Kidney (tissue), 14 donors: ENCODE measurements around the gene FSTL1. TPM values are rescaled to one million over a fixed set of nuclear protein-coding genes. Genes with fewer than 3 reads are reported as not detected.

Source experiments
- DNase-seq, 5 donors: peaks; one replicate each; pipeline ENCODE4 v3.0.0-alpha.2; 2013 to 2020
- FAIRE-seq: peaks from 2 replicates; lab custom pipeline; 2012; peaks lifted over from hg19 to GRCh38; lab: Jason Lieb, UNC
- H3K27ac ChIP-seq, 2 donors: one replicate each; pipeline ENCODE4 v1.7.0; 2013; ENCODE audit warnings: low read depth in 2 of 2, low read length in 2 of 2, inconsistent platforms in 1 of 2
- H3K27me3 ChIP-seq: one replicate; pipeline ENCODE4 v1.7.1; 2013; ENCODE audit warnings: low read length, inconsistent platforms; ENCODE audit not compliant: control insufficient read depth, insufficient read depth
- H3K36me3 ChIP-seq, 3 donors: one replicate each; pipeline versions ENCODE4 v1.7.0 to v1.7.1; 2013; ENCODE audit warnings: low read length in 3 of 3, control low read depth in 1 of 3, inconsistent platforms in 1 of 3; ENCODE audit not compliant: insufficient read depth in 3 of 3, control insufficient read depth in 2 of 3
- H3K4me1 ChIP-seq, 3 donors: one replicate each; pipeline versions ENCODE4 v1.7.0 to v1.7.1; 2013; ENCODE audit warnings: low read length in 3 of 3, inconsistent platforms in 1 of 3, low read depth in 1 of 3; ENCODE audit not compliant: control insufficient read depth in 2 of 3, insufficient read depth in 2 of 3
- H3K4me3 ChIP-seq, 3 donors: one replicate each; pipeline versions ENCODE4 v1.7.0 to v1.8.1; 2013; ENCODE audit warnings: low read length in 3 of 3, control low read depth in 1 of 3, inconsistent platforms in 1 of 3
- H3K9ac ChIP-seq, 3 donors: one replicate each; pipeline versions ENCODE4 v1.7.0 to v1.7.1; 2013; ENCODE audit warnings: low read length in 3 of 3, control low read depth in 1 of 3, inconsistent platforms in 1 of 3
- H3K9me3 ChIP-seq, 3 donors: one replicate each; pipeline versions ENCODE4 v1.7.0 to v1.7.1; 2013; ENCODE audit warnings: low read length in 3 of 3, control low read depth in 1 of 3, inconsistent platforms in 1 of 3; ENCODE audit not compliant: control insufficient read depth in 2 of 3, insufficient read depth in 1 of 3
- intact Hi-C: fragments of 100-400 bp; cut with DNase I; formaldehyde crosslinking; loops from one replicate; pipeline ENCODE4 v1.11.1; 2022
- polyA plus RNA-seq: library from polyadenylated mRNA; stranded (reverse); fragments of 350-450 nt; fragmentation: Illumina TruSeq; extraction: RNeasy Lipid Tissue Mini Kit (QIAGEN cat#74804); gene quantifications from one replicate; pipeline ENCODE4 v1.2.3, GENCODE V29; 2014; ENCODE audit warnings: low read depth, low replicate concordance; ENCODE audit not compliant: insufficient read depth
- total RNA-seq: library from RNA; stranded (reverse); fragmentation: NEBNext Ultra II Directional; extraction: Animal tissue kit (Norgen Biotek cat#: 25700); gene quantifications from one replicate; pipeline ENCODE4 v1.2.1, GENCODE V29; 2021
- TF ChIP-seq, protein P1 (sequence below): IDR thresholded peaks from 3 replicates; pipeline ENCODE4 v1.5.1; 2012; ENCODE audit warnings: mild to moderate bottlenecking, moderate library complexity, borderline replicate concordance; ENCODE audit not compliant: insufficient read depth; ENCODE audit errors: extremely low read depth
- donor health status: control.
- donor health status: control.
- donor health status: control.
- donor health status: control.
- donor health status: control.
- donor health status: DM: yes; HTN: yes; CAD: no.
- donor health status: Normal renal cell carcinoma (clear cell type).

FSTL1 gene
- total and polyA plus RNA-seq, 2 donors from 2014 or later: 31.1 to 193 TPM

DNA sequence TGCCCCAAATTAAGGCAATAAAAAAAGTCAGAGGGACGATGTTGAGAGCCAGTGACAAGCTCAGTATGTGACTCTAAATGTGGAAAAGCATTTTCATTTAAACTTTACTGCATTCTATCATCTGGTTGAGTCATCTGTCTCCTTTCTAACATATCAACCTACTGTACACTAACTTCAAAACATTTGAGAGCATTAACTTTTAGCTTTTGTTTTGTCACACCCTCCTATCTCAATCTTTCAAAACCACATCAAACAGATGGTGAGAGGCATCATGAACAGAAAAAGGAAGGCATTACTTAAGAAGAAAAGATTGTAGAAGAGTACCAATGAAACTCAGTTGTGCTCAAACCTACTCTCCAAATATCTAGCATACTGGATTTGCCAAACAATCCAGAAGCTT is 106.4 kb downstream of the FSTL1 start:
- H3K36me3 ChIP-seq: no peaks in the 10 kb centered on the region
- FAIRE-seq: no peak

More for the DNA sequence above, 106.4 kb downstream of the FSTL1 start:
- Histone ChIP-seq H3K27me3 (no peaks in the 10 kb centered on the region), H3K27ac (no peak overlapping the region), H3K9me3 (peaks cover 0 to 1% (median 0%) of the 10 kb centered on the region in 3 donors), H3K9ac (no peak overlapping the region), H3K4me1 (peaks cover 4 to 8% (median 6%) of the 10 kb centered on the region in 3 donors), H3K4me3 (no peak overlapping the region)
- DNase-seq: no peak
- intact Hi-C loops: no loop called here
- TF ChIP-seq, protein P1, sequence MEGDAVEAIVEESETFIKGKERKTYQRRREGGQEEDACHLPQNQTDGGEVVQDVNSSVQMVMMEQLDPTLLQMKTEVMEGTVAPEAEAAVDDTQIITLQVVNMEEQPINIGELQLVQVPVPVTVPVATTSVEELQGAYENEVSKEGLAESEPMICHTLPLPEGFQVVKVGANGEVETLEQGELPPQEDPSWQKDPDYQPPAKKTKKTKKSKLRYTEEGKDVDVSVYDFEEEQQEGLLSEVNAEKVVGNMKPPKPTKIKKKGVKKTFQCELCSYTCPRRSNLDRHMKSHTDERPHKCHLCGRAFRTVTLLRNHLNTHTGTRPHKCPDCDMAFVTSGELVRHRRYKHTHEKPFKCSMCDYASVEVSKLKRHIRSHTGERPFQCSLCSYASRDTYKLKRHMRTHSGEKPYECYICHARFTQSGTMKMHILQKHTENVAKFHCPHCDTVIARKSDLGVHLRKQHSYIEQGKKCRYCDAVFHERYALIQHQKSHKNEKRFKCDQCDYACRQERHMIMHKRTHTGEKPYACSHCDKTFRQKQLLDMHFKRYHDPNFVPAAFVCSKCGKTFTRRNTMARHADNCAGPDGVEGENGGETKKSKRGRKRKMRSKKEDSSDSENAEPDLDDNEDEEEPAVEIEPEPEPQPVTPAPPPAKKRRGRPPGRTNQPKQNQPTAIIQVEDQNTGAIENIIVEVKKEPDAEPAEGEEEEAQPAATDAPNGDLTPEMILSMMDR: no peak

Other genes with a start within 250 kb of the FSTL1 start
- 0.50 TPM for gene GPR156, start 165.8 kb downstream of the FSTL1 start, total RNA-seq
- gene GPR156, start 165.8 kb downstream of the FSTL1 start, polyA plus RNA-seq: 0.17 TPM
- gene LRRC58, start 101.6 kb downstream of the FSTL1 start, total RNA-seq: 23.1 TPM
- 6.4 TPM for gene LRRC58, start 101.6 kb downstream of the FSTL1 start, polyA plus RNA-seq
- gene NDUFB4, start 145.3 kb upstream of the FSTL1 start, total RNA-seq: 109 TPM
- gene NDUFB4, start 145.3 kb upstream of the FSTL1 start, polyA plus RNA-seq: 457 TPM
- gene HGD, start 231.2 kb upstream of the FSTL1 start, total RNA-seq: 72.0 TPM
- gene HGD, start 231.2 kb upstream of the FSTL1 start, polyA plus RNA-seq: 251 TPM